B cell (primary cell): Measurements from ENCODE around the gene CCDC121. TPM values are rescaled to one million over a fixed set of nuclear protein-coding genes. Genes with fewer than 3 reads are reported as not detected.

Experiments used
- ATAC-seq: fragments of 200-7000 bp; cut with Tn5 transposase; one replicate; pipeline ENCODE4 v1.10.0; 2021; ENCODE audit warnings: low read depth, mild to moderate bottlenecking, moderate number of reproducible peaks, moderate library complexity
- CTCF ChIA-PET: fragments of 350-600 bp; sonication (Branson Sonifier 250); formaldehyde crosslinking; loops from one replicate; lab custom pipeline; 2021; ENCODE audit warnings: antibody characterized with exemption, inconsistent platforms; lab: Charles Lee
- POLR2A ChIA-PET: fragments of 350-600 bp; sonication (Branson Sonifier 250); formaldehyde crosslinking; loops from one replicate; lab custom pipeline; 2021; ENCODE audit warnings: antibody characterized with exemption; lab: Charles Lee
- DNase-seq: peaks from one replicate; pipeline ENCODE4 v3.0.0; 2013
- H2AFZ ChIP-seq: 2 replicates; pipeline ENCODE4 v1.6.1; 2012; ENCODE audit warnings: mild to moderate bottlenecking, low read depth, low read length; ENCODE audit not compliant: insufficient read depth, poor library complexity, severe bottlenecking
- H3K27ac ChIP-seq, 2 donors: 1 replicate in 1 of 2; 2 replicates in 1 of 2; pipeline ENCODE4 v1.5.1; 2012 to 2013; ENCODE audit warnings: low read length in 2 of 2, mild to moderate bottlenecking in 2 of 2, moderate library complexity in 1 of 2
- H3K27me3 ChIP-seq, 4 experiments: fragments of 200-600 bp in 1 of 4; sonication (generic) in 1 of 4; replicated peaks in 1 of 4; 1 replicate in 2 of 4; 2 replicates in 2 of 4; pipeline versions ENCODE4 v1.6.1 to v1.7.0; 2013 to 2016; ENCODE audit warnings: low read length in 3 of 4, mild to moderate bottlenecking in 2 of 4, mixed read lengths in 1 of 4, moderate library complexity in 1 of 4; ENCODE audit not compliant: insufficient read depth in 4 of 4, control insufficient read depth in 3 of 4; ENCODE audit errors: control extremely low read depth in 1 of 4
- H3K36me3 ChIP-seq, 2 experiments: replicated peaks in 1 of 2; 1 replicate in 1 of 2; 2 replicates in 1 of 2; pipeline versions ENCODE4 v1.6.1 to v1.7.1; 2013; ENCODE audit warnings: low read length in 1 of 2; ENCODE audit not compliant: insufficient read depth in 2 of 2, control insufficient read depth in 1 of 2; ENCODE audit errors: control extremely low read depth in 1 of 2, extremely low read depth in 1 of 2
- H3K4me1 ChIP-seq, 2 donors: fragments of 200-600 bp in 1 of 2; sonication (generic) in 1 of 2; 1 replicate in 1 of 2; 2 replicates in 1 of 2; pipeline versions ENCODE4 v1.5.1 to v1.6.1; 2013 to 2017; ENCODE audit warnings: low read length in 2 of 2; ENCODE audit not compliant: control insufficient read depth in 2 of 2, insufficient read depth in 2 of 2
- H3K4me2 ChIP-seq: replicated peaks from 2 replicates; pipeline ENCODE3; 2012; ENCODE audit warnings: mild to moderate bottlenecking, low read depth, low read length; ENCODE audit not compliant: poor library complexity, severe bottlenecking
- H3K4me3 ChIP-seq, 5 experiments: fragments of 200-600 bp in 1 of 5; sonication (generic) in 1 of 5; 1 replicate in 3 of 5; 2 replicates in 2 of 5; pipeline versions ENCODE4 v1.5.1 to v1.7.0; 2011 to 2016; ENCODE audit warnings: low read length in 4 of 5, mild to moderate bottlenecking in 4 of 5, low read depth in 2 of 5, control low read depth in 1 of 5, moderate library complexity in 1 of 5; ENCODE audit not compliant: insufficient read depth in 1 of 5; ENCODE audit errors: control extremely low read depth in 1 of 5, extremely low read depth in 1 of 5
- H3K79me2 ChIP-seq: fragments of 200-600 bp; sonication (generic); one replicate; pipeline ENCODE4 v1.6.0; 2016; ENCODE audit warnings: low read length; ENCODE audit not compliant: control insufficient read depth, insufficient read depth
- H3K9ac ChIP-seq: fragments of 200-600 bp; sonication (generic); 2 replicates; pipeline ENCODE4 v1.6.1; 2017; ENCODE audit warnings: mild to moderate bottlenecking, low read length, moderate library complexity
- H3K9me3 ChIP-seq, 3 donors: one replicate each; pipeline versions ENCODE4 v1.6.1 to v1.7.1; 2013; ENCODE audit warnings: low read length in 2 of 3; ENCODE audit not compliant: control insufficient read depth in 2 of 3, insufficient read depth in 1 of 3; ENCODE audit errors: control extremely low read depth in 1 of 3
- H4K20me1 ChIP-seq: 2 replicates; pipeline ENCODE4 v1.6.0; 2012; ENCODE audit warnings: mild to moderate bottlenecking, low read length; ENCODE audit not compliant: insufficient read depth, control insufficient read depth, poor library complexity, severe bottlenecking
- H3K27ac Mint-ChIP-seq: one replicate; pipeline ENCODE4 v1.8.0; 2021; ENCODE audit warnings: mixed read lengths
- H3K27me3 Mint-ChIP-seq: one replicate; pipeline ENCODE4 v1.8.0; 2021; ENCODE audit warnings: mixed read lengths
- H3K4me1 Mint-ChIP-seq: one replicate; pipeline ENCODE4 v1.8.0; 2021; ENCODE audit warnings: mixed read lengths
- H3K4me3 Mint-ChIP-seq: one replicate; pipeline ENCODE4 v1.8.0; 2021; ENCODE audit warnings: mixed read lengths
- H3K9me3 Mint-ChIP-seq: one replicate; pipeline ENCODE4 v1.8.0; 2022; ENCODE audit warnings: mixed read lengths; ENCODE audit not compliant: insufficient read depth
- EZH2 ChIP-seq: IDR thresholded peaks from 2 replicates; pipeline ENCODE4 v1.6.1; 2012; ENCODE audit warnings: borderline replicate concordance, low read depth, mild to moderate bottlenecking, moderate library complexity, low read length; ENCODE audit not compliant: insufficient read depth, poor library complexity, severe bottlenecking
- WGBS: methylation state at CpG from one replicate; pipeline ENCODE4 v1.1.5; 2013; ENCODE audit warnings: missing lambda C conversion rate; ENCODE audit not compliant: insufficient coverage; 5-methylcytosine and 5-hydroxymethylcytosine counted together
- intact Hi-C: fragments of 100-400 bp; cut with micrococcal nuclease; formaldehyde crosslinking; loops from one replicate; pipeline ENCODE4 v1.10.0; 2022
- polyA plus RNA-seq: library from polyadenylated mRNA; depleted of rRNA; stranded (reverse); fragments of >200 nt; gene quantifications from 2 replicates; pipeline ENCODE4 v1.2.3, GENCODE V29; 2012
- total RNA-seq, 2 donors: library from RNA; stranded (reverse); fragments of 120-200 nt in 1 of 2; gene quantifications; 1 replicate in 1 of 2; 2 replicates in 1 of 2; pipeline versions ENCODE4 v1.2.3 to v1.2.4, GENCODE V29; 2013 to 2022
- TF ChIP-seq, protein P1 (sequence below): fragments of 200-600 bp; IDR thresholded peaks from one replicate; pipeline ENCODE4 v1.8.0; 2022; ENCODE audit warnings: antibody characterized with exemption, mild to moderate bottlenecking

The CCDC121 gene
- total and polyA plus RNA-seq, 2 donors (not counting 1 experiment from before 2014, with no cell fraction given), result 0.95 to 2.2 TPM

DNA sequence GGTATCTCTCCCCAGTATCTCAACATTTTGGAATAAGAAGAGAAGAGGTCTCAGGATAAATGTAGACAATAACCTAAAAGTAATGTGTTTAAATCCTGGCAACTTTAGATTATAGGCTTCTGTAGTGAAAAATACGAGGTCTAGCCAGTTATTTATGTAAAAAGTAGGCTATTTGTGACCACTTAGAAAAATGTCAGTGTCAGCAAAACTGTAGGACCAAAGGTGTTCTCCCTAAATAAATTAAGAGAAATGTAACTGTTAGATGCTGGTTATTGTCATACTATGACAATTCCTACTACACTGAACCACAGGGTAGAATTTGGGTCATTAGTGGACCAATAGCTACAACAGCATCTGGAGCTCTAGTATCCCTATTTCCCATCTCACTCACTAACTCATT lies 32.6 kb upstream of the CCDC121 start:
- peaks cover 39% of the 10 kb centered on the region for H3K4me1 Mint-ChIP-seq
- H2AFZ ChIP-seq, result no peak overlapping the region
- H3K4me3 Mint-ChIP-seq, result peak overlapping the region; percentile 75
- H3K27me3 ChIP-seq, result no peaks in the 10 kb centered on the region
- no peak overlapping the region for H3K27ac Mint-ChIP-seq
- no peak overlapping the region for H3K9ac ChIP-seq
- ATAC-seq (no peak), DNase-seq (no peak)
- H3K36me3 ChIP-seq, result peaks cover 4 to 43% of the 10 kb centered on the region in 2 experiments
- no peaks in the 10 kb centered on the region for H3K27me3 Mint-ChIP-seq
- POLR2A ChIA-PET, result no interaction called here
- H3K4me3 ChIP-seq, result no peak overlapping the region
- no peak overlapping the region for H3K27ac ChIP-seq
- H3K9me3 ChIP-seq, result peaks cover 0 to 3% (median 0%) of the 10 kb centered on the region in 3 donors
- TF ChIP-seq, protein P1, sequence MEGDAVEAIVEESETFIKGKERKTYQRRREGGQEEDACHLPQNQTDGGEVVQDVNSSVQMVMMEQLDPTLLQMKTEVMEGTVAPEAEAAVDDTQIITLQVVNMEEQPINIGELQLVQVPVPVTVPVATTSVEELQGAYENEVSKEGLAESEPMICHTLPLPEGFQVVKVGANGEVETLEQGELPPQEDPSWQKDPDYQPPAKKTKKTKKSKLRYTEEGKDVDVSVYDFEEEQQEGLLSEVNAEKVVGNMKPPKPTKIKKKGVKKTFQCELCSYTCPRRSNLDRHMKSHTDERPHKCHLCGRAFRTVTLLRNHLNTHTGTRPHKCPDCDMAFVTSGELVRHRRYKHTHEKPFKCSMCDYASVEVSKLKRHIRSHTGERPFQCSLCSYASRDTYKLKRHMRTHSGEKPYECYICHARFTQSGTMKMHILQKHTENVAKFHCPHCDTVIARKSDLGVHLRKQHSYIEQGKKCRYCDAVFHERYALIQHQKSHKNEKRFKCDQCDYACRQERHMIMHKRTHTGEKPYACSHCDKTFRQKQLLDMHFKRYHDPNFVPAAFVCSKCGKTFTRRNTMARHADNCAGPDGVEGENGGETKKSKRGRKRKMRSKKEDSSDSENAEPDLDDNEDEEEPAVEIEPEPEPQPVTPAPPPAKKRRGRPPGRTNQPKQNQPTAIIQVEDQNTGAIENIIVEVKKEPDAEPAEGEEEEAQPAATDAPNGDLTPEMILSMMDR, result no peak
- H3K4me2 ChIP-seq, result no peak overlapping the region
- peaks cover 19 to 23% of the 10 kb centered on the region in 2 donors for H3K4me1 ChIP-seq
- no peaks in the 10 kb centered on the region for H3K9me3 Mint-ChIP-seq
- no peaks in the 10 kb centered on the region for H4K20me1 ChIP-seq
- intact Hi-C loops, result loop anchor here (10.0 kb wide), 1 partner anchor 77 kb away; the partner anchor contains the start of gene ZNF512
- CTCF ChIA-PET, result no interaction called here
- 100% methylated on average over 1 of the region's 1 CpG for WGBS
- peaks cover 42% of the 10 kb centered on the region for H3K79me2 ChIP-seq

GRCh38 chr2:27655155-27655951 lies 26.5 kb upstream of the CCDC121 start:
- H3K4me3 ChIP-seq, result no peak overlapping the region
- Mint-ChIP-seq H3K27me3 (no peaks in the 10 kb centered on the region), H3K27ac (no peak overlapping the region), H3K4me1 (peaks cover 11% of the 10 kb centered on the region), H3K9me3 (no peaks in the 10 kb centered on the region), H3K4me3 (no peak overlapping the region)
- TF ChIP-seq EZH2, result no peak
- TF ChIP-seq, protein P1, result no peak
- H3K36me3 ChIP-seq, result peaks cover 3 to 75% of the 10 kb centered on the region in 2 experiments
- no peak overlapping the region for H3K27ac ChIP-seq
- no peak for ATAC-seq
- no peaks in the 10 kb centered on the region for H3K27me3 ChIP-seq
- no peaks in the 10 kb centered on the region for H3K9me3 ChIP-seq
- peaks cover 0 to 5% of the 10 kb centered on the region in 2 donors for H3K4me1 ChIP-seq
- no peak overlapping the region for H2AFZ ChIP-seq
- intact Hi-C loops, result no loop called here
- CTCF ChIA-PET, result interaction anchor here (1.0 to 1.6 kb wide), 4 partner anchors 8 to 28 kb away, joined by 3 to 9 read pairs (median 3); partner anchors contain the start of genes SLC4A1AP and SUPT7L
- DNase-seq, result no peak
- H3K4me2 ChIP-seq, result no peak overlapping the region
- H3K9ac ChIP-seq, result no peak overlapping the region
- WGBS, result 100% methylated on average over 5 of the region's 7 CpGs
- H4K20me1 ChIP-seq, result no peaks in the 10 kb centered on the region
- peaks cover 2% of the 10 kb centered on the region for H3K79me2 ChIP-seq
- POLR2A ChIA-PET, result no interaction called here
